HG02938 (cell line): Measurements from ENCODE around the gene PTPMT1.

Experiments used
- ATAC-seq: cut with Tn5 transposase; IDR thresholded peaks from one replicate; pipeline ENCODE4 v1.9.1; 2021; ENCODE audit warnings: mild to moderate bottlenecking, moderate library complexity; ENCODE audit not compliant: unreplicated experiment

The PTPMT1 gene

DNA sequence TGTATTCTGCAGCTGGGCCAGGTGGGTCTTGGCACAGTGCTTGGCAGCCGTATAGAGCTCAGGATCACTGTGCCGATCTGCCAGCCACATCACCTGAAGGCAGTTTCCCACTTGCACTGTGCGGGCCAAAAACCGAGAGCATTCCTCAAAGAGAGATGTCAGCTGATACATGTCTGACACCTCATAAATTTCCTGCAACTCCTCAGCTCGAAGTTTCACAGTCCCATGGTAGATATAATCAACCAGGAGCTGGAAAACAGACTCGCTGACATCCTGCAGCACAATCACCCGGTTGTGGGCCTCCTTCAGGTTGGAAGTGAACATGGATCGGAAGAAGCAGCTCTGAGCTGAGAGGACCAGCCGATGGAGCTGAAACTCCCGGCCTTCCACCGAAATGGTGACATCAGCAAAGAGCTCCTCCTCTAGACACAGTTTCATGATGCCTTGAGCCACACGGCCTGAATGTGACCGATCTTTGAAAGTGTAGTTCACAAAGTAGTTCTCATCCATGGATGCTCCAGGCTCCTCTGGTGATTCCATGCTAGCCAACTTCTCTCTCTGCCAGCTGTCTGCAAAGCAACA lies 12.2 kb downstream of the PTPMT1 start:
- ATAC-seq: no peak

DNA sequence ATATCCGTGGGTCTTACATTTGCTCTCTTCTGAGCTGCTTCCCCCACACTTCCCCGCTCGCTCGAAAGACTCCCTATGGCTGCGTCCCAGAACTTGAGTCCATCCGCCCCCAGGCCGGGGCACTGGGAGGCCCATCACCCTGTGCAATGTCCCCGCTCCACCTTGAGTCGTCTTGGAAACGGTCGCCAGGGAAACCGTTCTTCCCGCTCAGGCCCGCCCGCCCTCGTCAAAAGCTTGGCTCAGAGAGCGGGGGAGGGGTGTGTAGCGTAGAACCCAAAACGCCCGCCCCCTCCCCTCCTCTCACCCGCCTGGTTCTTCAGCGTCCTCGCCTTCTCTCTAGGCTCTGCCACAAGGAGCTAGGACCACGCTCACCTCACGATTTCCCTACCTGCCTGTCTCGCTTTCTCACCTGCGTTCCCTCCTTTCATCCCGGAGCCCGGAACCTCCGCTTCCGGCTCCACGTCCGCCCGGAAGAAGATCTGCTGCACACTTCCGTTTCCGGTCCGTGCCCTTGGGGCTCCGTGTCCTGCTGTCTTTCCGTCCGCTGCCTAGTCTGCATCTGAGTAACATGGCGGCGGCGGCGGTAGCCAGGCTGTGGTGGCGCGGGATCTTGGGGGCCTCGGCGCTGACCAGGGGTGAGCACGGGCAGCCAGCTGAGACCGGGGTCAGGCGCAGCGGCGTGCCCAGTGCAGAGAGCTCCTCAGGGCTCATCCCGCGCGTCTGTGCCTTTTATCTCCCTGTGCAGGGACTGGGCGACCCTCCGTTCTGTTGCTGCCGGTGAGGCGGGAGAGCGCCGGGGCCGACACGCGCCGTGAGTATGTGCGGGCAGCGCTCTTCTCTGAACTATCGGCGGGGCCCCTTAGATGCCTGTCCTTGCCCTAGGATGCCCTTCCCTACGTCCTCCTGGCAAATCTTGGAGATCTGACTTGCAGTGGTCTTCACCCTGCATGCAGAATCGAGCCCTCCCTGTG lies 13.4 kb downstream of the PTPMT1 start, which contains the start of the genes KBTBD4 and NDUFS3:
Gene KBTBD4, minus strand, starts transcription at position 447 of the 971 bp plus-strand sequence. Its CDS starts 19 bp downstream, at position 428.
Gene NDUFS3, plus strand, starts transcription at position 551 of the 971 bp plus-strand sequence. Its CDS starts 18 bp downstream, at position 569.
- ATAC-seq: peak; percentile 91

DNA sequence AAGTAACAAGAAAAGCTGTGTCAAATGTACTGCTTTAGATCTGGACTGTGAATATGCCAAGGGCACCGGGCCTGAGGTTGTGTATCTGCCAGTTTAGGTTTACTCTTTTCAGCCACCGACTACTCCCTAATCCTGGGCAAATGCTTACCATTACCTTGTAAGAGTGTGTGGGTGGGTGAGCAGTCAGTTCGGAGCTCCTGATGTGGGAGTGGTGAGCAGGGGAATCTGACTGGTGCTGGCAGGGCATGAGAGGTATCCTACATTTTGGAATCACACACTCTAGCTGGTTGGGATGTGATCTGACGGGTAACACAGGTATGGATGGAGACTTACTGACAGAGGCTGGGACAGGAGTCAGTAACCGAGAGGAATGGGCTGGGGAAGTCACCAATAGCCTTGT lies 18.4 kb downstream of the PTPMT1 start:
- no peak for ATAC-seq

DNA sequence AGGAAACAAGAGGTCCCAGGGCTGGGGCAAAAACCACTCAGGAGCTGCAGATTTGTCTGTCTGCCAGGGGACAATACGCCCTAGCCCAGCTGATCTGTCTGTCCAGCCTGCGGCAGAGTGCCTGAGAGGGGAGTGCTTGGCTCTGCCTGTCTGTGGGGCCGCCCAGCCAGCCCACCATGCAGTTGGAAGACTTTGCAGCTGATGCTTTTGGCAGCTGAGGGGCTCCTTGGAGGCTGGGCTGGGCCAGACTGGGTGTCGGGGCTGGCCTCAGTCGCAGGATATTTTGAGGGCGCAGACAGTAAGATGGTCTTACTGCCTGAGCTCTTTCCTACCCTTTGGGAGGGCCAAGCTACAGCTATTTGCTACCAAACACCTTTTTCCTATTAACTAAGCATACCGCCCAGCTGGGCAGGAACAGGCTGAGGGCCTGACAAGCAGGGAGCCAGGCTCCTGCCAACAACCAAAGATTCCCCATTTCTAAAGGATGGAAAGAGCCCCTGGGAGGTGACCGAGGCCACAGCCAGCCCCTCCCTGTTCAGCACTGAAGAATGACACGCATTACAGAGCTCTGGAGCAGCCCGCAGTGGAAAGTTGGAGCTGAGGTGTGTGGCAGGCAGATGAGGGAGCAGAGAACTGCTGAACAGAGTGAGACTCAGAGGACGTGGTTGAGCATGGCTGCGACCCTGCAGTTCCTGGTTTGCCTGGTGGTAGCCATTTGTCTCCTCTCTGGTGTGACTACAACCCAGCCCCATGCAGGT lies 20.9 kb downstream of the PTPMT1 start, which contains the start of gene FAM180B:
Gene FAM180B, plus strand, starts transcription at position 581 of the 758 bp plus-strand sequence. Its CDS starts 91 bp downstream, at position 672.
- no peak for ATAC-seq

DNA sequence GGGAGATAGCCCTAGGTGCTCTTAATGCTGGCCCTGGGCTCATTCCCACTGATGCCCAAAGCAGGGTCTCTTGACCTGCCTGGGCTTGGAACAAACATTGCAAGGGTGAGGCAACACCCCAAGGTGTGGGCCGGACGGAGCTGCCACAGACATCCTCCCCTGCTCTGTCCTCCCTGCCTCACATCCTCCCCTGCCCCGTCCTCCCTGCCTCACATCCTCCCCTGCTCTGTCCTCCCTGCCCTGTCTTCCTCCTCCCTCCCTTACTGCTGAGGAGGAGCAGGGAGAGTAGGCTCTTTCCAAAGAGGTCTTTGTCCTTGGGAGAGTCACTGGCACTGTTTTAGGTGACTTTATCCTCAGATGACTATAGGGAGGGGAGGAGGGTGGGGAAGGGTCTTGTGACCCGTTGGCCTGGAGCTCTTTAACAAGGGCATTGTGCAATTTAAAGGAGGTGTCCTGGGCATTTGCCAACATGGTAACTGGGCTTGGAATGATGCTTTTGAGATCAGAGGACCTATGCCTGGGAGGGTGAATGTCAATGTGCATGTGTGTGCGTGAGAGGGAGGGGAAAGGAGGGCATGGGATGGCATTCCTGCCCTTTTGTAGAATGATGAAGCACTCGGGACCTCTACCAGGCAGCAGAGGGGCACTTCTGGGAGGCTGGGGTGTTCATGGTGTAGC lies 21.8 kb downstream of the PTPMT1 start:
- ATAC-seq: no peak

DNA sequence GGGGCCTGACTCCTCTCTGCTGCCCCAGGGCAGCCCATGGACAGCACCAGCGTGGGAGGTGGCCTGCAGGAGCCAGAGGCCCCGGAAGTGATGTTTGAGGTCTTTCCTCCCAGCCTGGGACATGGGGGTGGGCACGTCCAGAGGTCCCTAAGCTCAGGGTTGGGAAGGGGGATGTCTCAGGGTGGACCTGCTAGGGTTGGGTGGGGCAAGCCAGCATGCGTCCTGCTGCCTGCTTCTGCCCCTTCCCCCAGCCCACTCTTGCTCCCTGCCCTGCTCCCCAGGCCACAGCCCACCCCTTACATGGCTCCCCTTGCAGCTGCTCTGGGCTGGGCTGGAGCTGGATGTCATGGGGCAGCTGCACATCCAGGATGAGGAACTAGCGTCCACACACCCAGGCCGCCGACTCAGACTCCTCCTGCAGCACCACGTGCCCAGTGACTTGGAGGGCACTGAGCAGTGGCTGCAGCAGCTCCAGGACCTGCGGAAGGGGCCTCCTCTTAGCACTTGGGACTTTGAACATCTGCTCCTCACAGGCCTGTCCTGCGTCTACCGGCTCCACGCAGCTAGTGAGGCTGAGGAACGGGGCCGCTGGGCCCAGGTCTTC lies 22.4 kb downstream of the PTPMT1 start:
- no peak for ATAC-seq

DNA sequence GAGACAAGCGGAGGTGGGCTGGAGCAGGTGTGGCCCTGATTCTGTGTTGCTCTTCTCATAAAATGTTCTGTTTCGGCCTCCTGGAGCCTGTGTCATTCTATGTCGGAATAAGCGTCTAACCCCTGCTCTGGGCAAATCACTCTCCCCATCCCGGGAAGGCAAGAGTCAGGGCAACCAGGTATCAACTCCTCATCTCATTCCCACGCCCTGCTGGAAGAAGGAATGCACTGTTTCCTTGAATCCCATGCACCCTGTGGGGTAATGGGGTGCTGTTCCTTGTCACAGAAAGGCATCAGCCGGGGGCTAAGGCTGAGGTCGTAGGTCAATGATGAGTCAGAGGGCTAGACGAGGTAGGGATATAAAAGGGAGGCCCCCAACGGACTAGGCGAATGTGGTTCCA lies 23.7 kb downstream of the PTPMT1 start:
- no peak for ATAC-seq

DNA sequence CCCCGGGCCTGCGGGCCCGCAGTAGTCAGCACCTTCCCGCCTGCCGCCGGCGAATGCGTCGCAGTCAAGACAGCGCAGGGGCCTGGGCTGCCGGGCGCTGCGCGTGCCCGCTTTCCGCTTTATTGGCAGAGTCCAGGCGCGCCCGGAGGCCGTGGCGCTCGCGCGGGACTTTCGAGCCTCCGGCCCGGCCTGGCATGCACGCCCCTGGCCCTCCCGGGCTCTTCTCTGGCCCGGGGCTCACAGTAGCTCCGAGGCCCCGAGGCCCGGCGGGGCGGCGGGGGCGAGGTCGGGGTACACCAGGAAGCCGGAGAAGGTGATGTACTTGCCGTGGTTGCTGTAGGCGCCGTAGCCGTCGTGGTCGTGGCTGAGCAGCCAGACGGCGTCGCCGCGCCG lies 24.2 kb downstream of the PTPMT1 start:
- no peak for ATAC-seq

DNA sequence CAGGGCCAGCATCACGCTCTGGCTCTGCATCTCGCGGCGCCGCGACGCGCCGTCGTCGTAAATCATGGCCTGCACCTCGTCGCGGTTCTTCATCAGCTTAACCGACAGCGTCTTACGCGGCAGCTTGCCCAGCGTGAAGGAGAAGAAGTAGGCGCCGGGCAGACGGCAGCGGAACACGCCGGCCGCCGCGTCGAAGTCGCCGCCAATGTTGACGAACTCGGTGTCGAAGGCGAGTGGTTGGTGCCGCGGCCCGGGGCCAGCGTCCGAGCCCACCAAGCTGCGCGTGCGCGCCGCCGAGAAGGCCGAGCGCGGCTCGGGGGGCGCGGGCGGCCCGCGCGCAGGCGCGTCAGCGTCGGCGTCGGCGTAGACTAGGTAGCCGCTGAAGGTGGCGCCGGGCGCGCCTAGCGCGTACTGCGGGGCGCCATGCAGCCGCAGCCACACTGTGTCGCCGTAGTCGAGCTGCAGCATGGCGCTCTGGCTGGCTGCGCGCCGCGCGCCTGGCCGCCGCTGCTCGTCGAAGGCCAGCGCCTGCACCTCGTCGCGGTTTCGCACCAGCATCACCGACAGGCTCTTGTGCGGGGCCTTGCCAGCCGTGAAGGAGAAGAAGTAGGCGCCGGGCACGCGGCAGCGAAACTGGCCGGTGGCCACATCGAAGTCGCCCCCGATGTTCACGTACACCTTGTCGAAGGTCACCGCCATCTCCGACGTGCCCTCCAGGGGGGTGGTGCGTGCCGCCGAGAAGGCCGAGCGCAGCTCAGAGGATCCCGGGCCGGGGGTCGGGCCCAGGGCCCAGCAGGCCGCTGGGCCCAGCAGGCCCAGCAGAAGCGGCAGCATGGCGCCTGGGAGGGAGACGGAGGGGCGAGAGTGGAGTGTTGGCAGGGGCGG lies 24.8 kb downstream of the PTPMT1 start:
- no peak for ATAC-seq

DNA sequence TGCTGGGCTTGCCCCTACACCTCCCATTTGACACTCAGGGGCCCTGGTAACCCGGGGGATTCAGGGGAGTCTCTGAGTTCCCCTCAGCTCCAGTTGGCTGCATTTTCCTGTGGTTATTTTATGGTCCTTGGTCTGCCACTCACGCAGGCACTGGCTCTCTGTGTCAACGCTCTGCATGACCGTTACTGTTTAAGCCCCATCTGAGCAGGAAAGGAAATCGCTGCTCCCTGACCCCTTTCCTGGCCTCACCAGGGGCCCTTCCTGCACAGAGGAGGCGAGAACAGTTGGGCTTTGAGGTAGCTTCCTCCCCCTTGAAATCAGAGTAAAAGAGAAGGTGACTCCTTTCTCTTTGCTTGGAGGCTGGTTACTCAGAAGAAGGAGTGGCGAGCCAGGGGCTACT lies 26.4 kb downstream of the PTPMT1 start:
- no peak for ATAC-seq

DNA sequence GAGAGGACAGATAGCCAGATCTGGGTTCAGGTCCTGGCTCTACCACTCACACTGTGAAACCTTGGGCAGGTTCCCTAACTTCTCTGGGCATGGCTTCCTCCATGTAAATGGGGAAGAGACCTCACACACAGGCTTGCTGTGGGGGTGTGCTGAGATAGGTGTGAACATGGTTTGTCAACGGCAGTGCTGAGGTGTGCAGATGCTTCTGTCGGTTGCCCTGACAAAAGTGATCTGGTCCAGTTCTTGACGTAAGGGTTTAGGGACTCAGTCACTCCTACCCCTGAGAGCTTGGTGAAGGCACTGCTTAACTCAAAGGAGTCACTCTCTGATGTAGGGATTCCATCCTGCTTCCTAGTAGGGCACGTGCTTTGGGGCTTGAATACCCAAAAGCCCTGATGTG lies 26.9 kb downstream of the PTPMT1 start:
- ATAC-seq: no peak

DNA sequence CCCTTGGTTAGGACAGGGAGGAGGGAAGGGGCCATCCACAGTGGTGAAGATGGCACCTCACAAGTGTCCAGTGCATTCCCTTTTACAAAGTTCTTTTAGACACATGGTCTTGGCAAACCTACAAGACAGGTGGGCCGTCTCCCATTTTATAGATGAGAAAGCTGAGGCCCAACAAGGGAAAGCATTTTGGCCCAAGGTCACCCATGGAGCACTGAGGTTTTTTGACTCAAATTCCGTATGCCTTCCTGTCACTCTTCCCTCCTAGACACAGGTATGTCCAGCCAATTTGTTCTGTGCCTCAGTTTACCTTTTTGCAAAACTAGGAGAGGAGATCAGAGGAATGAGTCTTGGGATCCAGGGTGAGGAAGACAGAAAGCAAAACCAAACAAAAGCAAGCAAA lies 27.6 kb downstream of the PTPMT1 start:
- no peak for ATAC-seq

DNA sequence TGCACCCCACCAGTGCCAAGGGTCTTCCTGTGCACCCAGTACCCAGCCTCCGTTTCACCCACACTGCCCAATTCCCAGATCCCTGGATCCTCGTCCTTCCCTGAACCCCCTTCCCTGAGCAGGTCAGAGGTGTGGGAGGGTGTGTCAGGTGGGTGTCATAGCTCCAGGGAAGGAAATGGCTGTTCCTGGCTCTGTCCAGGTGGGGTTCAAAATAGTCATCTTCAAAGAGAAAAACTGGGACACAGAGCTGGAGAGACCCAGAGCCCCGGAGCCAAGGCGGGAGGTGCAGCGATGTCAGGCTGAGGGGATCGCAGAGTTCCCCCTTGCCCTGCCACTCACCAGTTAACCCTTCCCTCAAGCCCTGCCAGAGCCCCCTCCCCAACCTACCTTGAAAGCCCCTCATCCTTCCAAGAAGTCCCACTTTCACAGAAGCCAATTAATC lies 28.1 kb downstream of the PTPMT1 start:
- no peak for ATAC-seq

DNA sequence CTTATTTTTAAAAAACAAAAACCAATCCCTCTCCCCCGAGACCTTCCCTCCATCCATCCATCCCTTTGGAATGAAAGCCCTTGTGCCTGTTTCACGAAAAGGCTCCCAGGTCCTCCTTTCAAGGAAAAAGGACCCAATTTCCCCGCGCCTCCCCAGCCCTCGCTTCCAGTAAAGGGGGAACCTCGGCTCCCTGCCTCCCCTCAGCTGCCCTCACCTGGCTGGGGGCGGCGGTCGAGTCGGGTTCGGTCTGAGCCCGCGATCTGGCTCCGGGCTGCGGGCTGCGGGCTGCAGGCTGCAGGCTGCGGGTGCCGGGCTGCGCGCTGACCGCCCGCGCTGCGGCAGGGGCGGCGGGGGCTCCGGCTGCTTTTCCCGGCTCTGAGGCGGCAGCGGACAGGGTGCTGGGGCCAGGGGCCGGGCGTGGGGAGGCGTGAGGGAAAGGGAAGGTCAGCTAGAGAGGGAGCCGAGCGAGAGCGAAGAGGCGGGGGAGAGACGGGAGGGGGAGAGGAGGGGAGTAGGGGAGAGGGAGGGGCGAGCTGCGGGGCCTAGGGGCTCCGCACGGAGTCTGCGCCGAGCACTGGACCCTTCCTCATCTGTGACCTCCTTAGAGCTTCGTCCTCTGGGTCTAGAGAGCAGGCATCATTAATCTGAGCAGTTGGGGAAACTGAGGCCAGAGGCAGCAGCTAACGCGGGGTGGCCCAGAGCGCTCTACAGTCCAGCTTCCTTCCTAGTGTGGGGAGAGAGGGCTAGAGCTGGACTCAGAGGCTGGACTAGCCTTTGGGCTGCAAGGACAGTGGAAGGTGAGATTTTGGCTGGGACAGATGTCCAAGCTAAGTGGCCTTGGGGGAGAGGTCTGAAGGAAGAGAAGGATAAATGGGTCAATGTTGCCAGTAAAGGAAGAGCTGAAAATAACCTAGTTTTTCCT lies 28.8 kb downstream of the PTPMT1 start, which contains the start of gene C1QTNF4:
Gene C1QTNF4, minus strand, starts transcription at position 478 of the 922 bp plus-strand sequence. CDS start 3,601 bp downstream, outside the sequence.
- no peak for ATAC-seq

DNA sequence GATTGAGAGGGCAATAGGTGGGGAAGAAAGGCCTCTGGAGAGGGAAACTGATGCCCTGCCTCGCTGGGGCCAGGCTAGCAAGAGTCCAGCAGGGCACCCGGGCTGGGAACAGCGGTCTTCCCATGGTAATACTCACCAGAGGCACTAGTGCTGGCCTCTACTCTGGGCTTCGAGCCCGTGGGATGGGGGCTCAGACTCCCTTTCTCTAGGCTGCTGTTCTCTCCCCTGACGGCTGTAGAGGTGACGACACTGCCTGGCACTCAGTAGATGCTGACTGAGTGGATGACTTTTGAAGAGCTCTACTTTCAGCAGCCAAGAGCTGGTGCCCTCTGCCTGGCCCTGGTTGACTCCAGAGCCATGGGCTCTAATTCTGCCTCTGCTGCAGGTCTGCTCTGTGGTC lies 29.6 kb downstream of the PTPMT1 start:
- ATAC-seq: no peak

DNA sequence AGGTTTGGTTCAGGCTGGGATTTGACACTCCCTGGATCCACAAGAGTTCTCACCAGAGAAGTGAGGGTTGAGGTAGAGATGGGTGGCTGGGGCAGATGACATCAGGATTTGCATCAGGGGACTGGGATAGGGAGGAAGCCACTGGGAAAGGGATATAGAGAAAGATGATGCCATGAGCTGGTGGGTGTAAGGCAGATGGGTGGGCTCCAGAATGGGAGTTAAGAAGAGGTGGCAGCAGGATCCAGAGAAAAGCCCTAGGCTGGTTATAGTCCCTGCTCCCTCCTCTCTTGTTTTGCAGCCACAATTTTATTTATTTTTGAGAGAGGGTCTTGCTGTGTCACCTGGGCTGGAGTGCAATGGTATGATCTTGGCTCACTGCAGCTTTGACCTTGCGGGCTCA lies 30.6 kb downstream of the PTPMT1 start:
- no peak for ATAC-seq

DNA sequence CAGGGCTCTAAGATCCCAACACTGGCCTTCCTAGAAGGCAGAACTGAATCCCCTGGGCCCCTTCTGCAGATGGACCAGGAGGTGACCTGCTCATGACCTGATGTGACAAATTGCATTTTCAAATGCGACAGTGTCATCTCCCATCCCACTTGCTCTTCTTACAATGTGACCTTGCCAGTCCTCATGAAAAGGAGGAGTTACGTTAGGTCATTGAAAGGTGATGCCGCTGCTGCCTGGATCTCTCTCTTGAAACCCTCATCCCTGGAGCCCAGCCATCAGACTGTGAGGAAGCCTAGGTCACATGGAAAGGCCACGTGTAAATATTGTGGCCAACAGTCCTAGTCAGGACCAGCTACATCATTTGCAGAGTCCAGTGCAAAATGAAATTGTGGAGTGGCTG lies 34.5 kb downstream of the PTPMT1 start:
- ATAC-seq: no peak

DNA sequence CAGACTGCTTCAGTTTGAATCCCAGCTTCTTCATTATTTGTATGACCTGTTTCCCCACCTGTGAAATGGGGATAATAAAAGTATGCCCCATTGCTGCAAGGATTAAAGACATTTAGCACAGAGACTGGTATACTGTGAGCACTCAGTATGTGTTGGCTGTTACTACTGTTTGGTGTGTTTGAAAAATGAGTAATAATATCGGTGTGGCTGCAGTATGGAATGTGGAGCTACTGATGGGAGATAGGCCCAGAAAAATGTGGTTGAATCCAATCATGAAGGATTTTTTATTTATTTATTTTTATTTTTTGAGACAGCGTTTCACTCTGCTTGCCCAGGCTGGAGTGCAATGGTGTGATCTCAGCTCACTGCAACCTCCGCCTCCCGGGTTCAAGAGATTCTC lies 37.9 kb downstream of the PTPMT1 start:
- ATAC-seq: no peak
